Prostate gland (tissue), 2 donors: Measurements from ENCODE around the gene AKAP12.

Experiments used
- POLR2A ChIP-seq: fragments of 450-650 bp; IDR thresholded peaks from one replicate; pipeline ENCODE4 v1.6.1; 2016; ENCODE audit warnings: antibody characterized with exemption, mild to moderate bottlenecking
- TF ChIP-seq, protein P1 (sequence below), 4 experiments: fragments of 200-600 bp in 2 of 4; fragments of 450-650 bp in 2 of 4; sonication (generic) in 2 of 4; IDR thresholded peaks; 1 replicate in 3 of 4; 2 replicates in 1 of 4; pipeline ENCODE4 v1.5.1; 2016 to 2019; ENCODE audit warnings: antibody characterized with exemption in 4 of 4, mild to moderate bottlenecking in 2 of 4, moderate library complexity in 2 of 4

GRCh38 chr6:151306269-151306783, 66.6 kb downstream of the AKAP12 start:
- TF ChIP-seq, protein P1, sequence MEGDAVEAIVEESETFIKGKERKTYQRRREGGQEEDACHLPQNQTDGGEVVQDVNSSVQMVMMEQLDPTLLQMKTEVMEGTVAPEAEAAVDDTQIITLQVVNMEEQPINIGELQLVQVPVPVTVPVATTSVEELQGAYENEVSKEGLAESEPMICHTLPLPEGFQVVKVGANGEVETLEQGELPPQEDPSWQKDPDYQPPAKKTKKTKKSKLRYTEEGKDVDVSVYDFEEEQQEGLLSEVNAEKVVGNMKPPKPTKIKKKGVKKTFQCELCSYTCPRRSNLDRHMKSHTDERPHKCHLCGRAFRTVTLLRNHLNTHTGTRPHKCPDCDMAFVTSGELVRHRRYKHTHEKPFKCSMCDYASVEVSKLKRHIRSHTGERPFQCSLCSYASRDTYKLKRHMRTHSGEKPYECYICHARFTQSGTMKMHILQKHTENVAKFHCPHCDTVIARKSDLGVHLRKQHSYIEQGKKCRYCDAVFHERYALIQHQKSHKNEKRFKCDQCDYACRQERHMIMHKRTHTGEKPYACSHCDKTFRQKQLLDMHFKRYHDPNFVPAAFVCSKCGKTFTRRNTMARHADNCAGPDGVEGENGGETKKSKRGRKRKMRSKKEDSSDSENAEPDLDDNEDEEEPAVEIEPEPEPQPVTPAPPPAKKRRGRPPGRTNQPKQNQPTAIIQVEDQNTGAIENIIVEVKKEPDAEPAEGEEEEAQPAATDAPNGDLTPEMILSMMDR (IDR thresholded peaks at IDR 0.05) = no peak
- TF ChIP-seq POLR2A = no peak
